PFSK-1 (cell line): ENCODE data around the gene ARMC3.

Experiments used
- POLR2AphosphoS5 ChIP-seq: IDR thresholded peaks from 2 replicates; pipeline ENCODE4 v1.6.1; 2012; ENCODE audit warnings: low read depth, mild to moderate bottlenecking, control low read depth, low read length, moderate library complexity
- REST ChIP-seq, 2 experiments: IDR thresholded peaks; 2 replicates each; pipeline versions ENCODE4 v1.6.1 to v1.8.0; 2011 to 2012; ENCODE audit warnings: low read depth in 2 of 2, low read length in 2 of 2, control low read depth in 1 of 2, inconsistent platforms in 1 of 2, mild to moderate bottlenecking in 1 of 2, moderate library complexity in 1 of 2; ENCODE audit not compliant: insufficient read depth in 1 of 2
- TAF1 ChIP-seq: IDR thresholded peaks from 2 replicates; pipeline ENCODE4 v1.6.1; 2012; ENCODE audit warnings: low read length, control low read depth, borderline replicate concordance; ENCODE audit not compliant: insufficient read depth

DNA sequence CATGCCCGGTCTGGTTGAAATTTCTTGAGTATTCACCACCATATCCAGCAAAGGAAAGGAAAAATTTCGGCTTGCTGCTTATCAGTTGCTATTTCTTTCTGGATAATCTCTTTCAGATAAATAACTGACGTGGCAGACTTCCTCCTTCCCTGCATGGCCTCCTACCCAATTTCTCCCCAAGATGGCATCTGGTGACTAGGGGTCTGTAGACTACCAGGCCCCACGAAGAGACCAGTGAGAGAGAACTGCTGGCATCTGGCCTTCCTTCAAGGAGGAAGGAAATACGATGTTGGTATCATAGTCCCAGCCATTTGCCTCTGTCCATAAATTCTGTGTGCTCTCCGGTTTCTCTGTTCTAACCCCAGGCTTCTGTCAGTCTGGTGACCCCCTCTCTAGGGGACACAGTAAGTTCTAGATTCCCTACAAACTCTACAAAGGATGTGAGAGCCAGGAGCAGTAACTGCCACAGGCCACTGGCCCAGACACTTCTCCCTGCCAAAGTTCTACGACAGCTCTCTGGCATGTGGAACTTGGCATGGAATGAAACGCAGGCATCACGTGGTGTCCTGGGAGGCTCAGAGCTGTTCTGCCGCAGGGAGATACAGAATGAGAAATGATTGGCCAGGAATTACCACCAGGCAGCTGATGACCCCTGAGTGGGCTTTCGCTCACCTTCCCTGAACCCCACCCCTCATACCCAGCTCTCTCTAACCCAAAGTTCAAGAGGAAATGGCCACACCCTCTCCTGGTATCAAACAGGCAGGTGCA lies 137.5 kb downstream of the ARMC3 start:
- no peak for TF ChIP-seq POLR2AphosphoS5
- no peak for TF ChIP-seq TAF1
- TF ChIP-seq REST (IDR thresholded peaks at IDR 0.05; ENCODE audit: insufficient read depth in 1 of 2, low read depth in 2 of 2, low read length in 2 of 2): no peak
